ENCODE results near the gene KCNQ2. TPM values are rescaled to one million over a fixed set of nuclear protein-coding genes. Genes with fewer than 3 reads are reported as not detected.

Gene KCNQ2
- total RNA-seq, 1 donor from 2014 or later: 11.5 TPM

GRCh38 chr20:63398744-63399514 is 73.5 kb downstream of the KCNQ2 start:
- H3K36me3 ChIP-seq (ENCODE audit: insufficient read depth, low read length): no peaks in the 10 kb centered on the region
- H3K4me3 Mint-ChIP-seq (ENCODE audit: unreplicated experiment): no peak overlapping the region
- no peaks in the 10 kb centered on the region for H3K4me1 Mint-ChIP-seq (ENCODE audit: low read depth, unreplicated experiment)
- no peaks in the 10 kb centered on the region for H3K27me3 ChIP-seq (ENCODE audit: insufficient read depth, low read length)
- H4K20me1 ChIP-seq (ENCODE audit: insufficient read depth, low read length): no peaks in the 10 kb centered on the region
- DNase-seq (ENCODE audit: low read depth) (no peak), FAIRE-seq (no peak)
- no peak overlapping the region for H2AFZ ChIP-seq (ENCODE audit: low read depth, low read length)
- H3K9me3 ChIP-seq (ENCODE audit: insufficient read depth, low read depth, low read length): no peaks in the 10 kb centered on the region
- H3K27me3 Mint-ChIP-seq (ENCODE audit: low read depth, unreplicated experiment): peaks cover 50% of the 10 kb centered on the region
- no peak overlapping the region for H3K4me2 ChIP-seq (ENCODE audit: low read length)
- no peak overlapping the region for H3K27ac ChIP-seq (ENCODE audit: low read depth, low read length)
- H3K9me3 Mint-ChIP-seq (ENCODE audit: unreplicated experiment): no peaks in the 10 kb centered on the region
- H3K4me1 ChIP-seq (ENCODE audit: insufficient read depth, low read length): no peaks in the 10 kb centered on the region
- no peak for TF ChIP-seq CTCF (IDR thresholded peaks at IDR 0.05; ENCODE audit: insufficient read depth, low read depth, low read length)
- no peak for TF ChIP-seq EZH2 (IDR thresholded peaks at IDR 0.05; ENCODE audit: insufficient read depth, low read length)
- no peak overlapping the region for H3K27ac Mint-ChIP-seq (ENCODE audit: unreplicated experiment)
- H3K4me3 ChIP-seq (ENCODE audit: insufficient read depth, low read depth, low read length): no peak overlapping the region
- H3K79me2 ChIP-seq (ENCODE audit: insufficient read depth, low read length): no peaks in the 10 kb centered on the region
- no peaks in the 10 kb centered on the region for H3K36me3 Mint-ChIP-seq (ENCODE audit: low read depth, unreplicated experiment)
- no peak overlapping the region for H3K9ac ChIP-seq (ENCODE audit: low read length)

DNA sequence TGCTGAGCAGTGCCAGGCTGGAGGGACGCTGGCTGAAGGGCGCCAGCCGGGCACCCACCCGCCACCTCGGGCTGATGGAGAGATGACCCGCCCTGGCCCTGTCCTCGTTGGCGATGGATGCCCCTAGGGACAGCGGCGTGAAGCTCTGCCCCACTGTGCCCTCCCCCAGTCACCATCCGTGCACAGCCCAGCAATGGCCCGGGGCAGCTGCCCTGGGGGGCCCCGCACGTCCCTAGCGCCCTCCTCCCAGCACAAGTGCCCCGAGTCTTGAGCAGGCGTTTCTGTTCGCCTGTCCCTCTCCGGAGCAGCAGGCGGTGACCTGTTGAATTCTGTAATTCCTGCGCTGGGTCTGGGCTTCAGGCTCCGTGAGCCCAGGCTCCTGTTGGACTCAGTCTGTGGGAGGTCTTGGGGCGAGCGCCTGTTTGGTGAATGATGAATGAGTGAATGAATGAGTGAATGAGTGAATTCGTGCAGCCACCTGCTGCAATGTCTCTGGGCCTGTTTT is 74.5 kb downstream of the KCNQ2 start:
- Mint-ChIP-seq H3K4me1 (ENCODE audit: low read depth, unreplicated experiment) (no peaks in the 10 kb centered on the region), H3K9me3 (ENCODE audit: unreplicated experiment) (no peaks in the 10 kb centered on the region), H3K27me3 (ENCODE audit: low read depth, unreplicated experiment) (peaks cover 47% of the 10 kb centered on the region), H3K36me3 (ENCODE audit: low read depth, unreplicated experiment) (no peaks in the 10 kb centered on the region), H3K27ac (ENCODE audit: unreplicated experiment) (no peak overlapping the region), H3K4me3 (ENCODE audit: unreplicated experiment) (no peak overlapping the region)
- DNase-seq (ENCODE audit: low read depth) (no peak), FAIRE-seq (no peak)
- H3K4me1 ChIP-seq (ENCODE audit: insufficient read depth, low read length): no peaks in the 10 kb centered on the region
- H3K4me2 ChIP-seq (ENCODE audit: low read length): no peak overlapping the region
- no peak overlapping the region for H3K27ac ChIP-seq (ENCODE audit: low read depth, low read length)
- no peak overlapping the region for H2AFZ ChIP-seq (ENCODE audit: low read depth, low read length)
- H3K27me3 ChIP-seq (ENCODE audit: insufficient read depth, low read length): no peaks in the 10 kb centered on the region
- H3K79me2 ChIP-seq (ENCODE audit: insufficient read depth, low read length): no peaks in the 10 kb centered on the region
- H3K4me3 ChIP-seq (ENCODE audit: insufficient read depth, low read depth, low read length): no peak overlapping the region
- no peaks in the 10 kb centered on the region for H3K9me3 ChIP-seq (ENCODE audit: insufficient read depth, low read depth, low read length)
- no peaks in the 10 kb centered on the region for H3K36me3 ChIP-seq (ENCODE audit: insufficient read depth, low read length)
- H4K20me1 ChIP-seq (ENCODE audit: insufficient read depth, low read length): no peaks in the 10 kb centered on the region
- H3K9ac ChIP-seq (ENCODE audit: low read length): no peak overlapping the region
- TF ChIP-seq CTCF (IDR thresholded peaks at IDR 0.05; ENCODE audit: insufficient read depth, low read depth, low read length): no peak
- no peak for TF ChIP-seq EZH2 (IDR thresholded peaks at IDR 0.05; ENCODE audit: insufficient read depth, low read length)
